HCT116 (cell line): ENCODE data around the gene PRKCA.

Experiments
- EGR1 ChIP-seq: IDR thresholded peaks from 2 replicates; pipeline ENCODE4 v1.6.1; 2012; ENCODE audit warnings: low read depth
- EZH2 ChIP-seq: fragments of 200-600 bp; sonication (generic); IDR thresholded peaks from 2 replicates; pipeline ENCODE4 v1.6.1; 2017; ENCODE audit warnings: antibody characterized with exemption, mixed run types
- FOSL1 ChIP-seq: IDR thresholded peaks from 2 replicates; pipeline ENCODE4 v1.6.1; 2012; ENCODE audit warnings: low read depth
- POLR2A ChIP-seq: IDR thresholded peaks from 2 replicates; pipeline ENCODE4 v1.7.0; 2011; ENCODE audit warnings: borderline replicate concordance; ENCODE audit not compliant: insufficient read depth, insufficient read length; ENCODE audit errors: extremely low read depth
- POLR2AphosphoS5 ChIP-seq: IDR thresholded peaks from 2 replicates; pipeline ENCODE4 v1.6.1; 2011; ENCODE audit warnings: mild to moderate bottlenecking, low read depth, low read length, moderate library complexity
- RAD21 ChIP-seq: IDR thresholded peaks from 2 replicates; pipeline ENCODE4 v1.6.1; 2012; ENCODE audit warnings: low read depth, mild to moderate bottlenecking
- SIN3A ChIP-seq: IDR thresholded peaks from 2 replicates; pipeline ENCODE4 v1.6.1; 2012; ENCODE audit warnings: low read depth
- SP1 ChIP-seq: IDR thresholded peaks from 2 replicates; pipeline ENCODE4 v1.6.1; 2012; ENCODE audit warnings: low read depth
- TCF7L2 ChIP-seq: IDR thresholded peaks from 2 replicates; pipeline ENCODE4 v1.7.0; 2011; ENCODE audit warnings: borderline replicate concordance, inconsistent platforms; ENCODE audit not compliant: insufficient read depth, insufficient read length; ENCODE audit errors: extremely low read depth
- YY1 ChIP-seq: IDR thresholded peaks from 2 replicates; pipeline ENCODE4 v1.6.1; 2011; ENCODE audit warnings: low read length, low read depth, moderate library complexity, mild to moderate bottlenecking; ENCODE audit not compliant: insufficient replicate concordance; ENCODE audit errors: extremely low read depth
- ZFX ChIP-seq: fragments of 450-650 bp; IDR thresholded peaks from 2 replicates; pipeline ENCODE4 v1.6.1; 2017
- TF ChIP-seq, protein P1 (sequence below): IDR thresholded peaks from 2 replicates; pipeline ENCODE4 v1.6.1; 2012
- TF ChIP-seq, protein P2 (sequence below), 3 experiments: fragments of 200-600 bp in 1 of 3; sonication (generic) in 1 of 3; IDR thresholded peaks in 2 of 3; conservative IDR thresholded peaks in 1 of 3; 2 replicates each; pipeline ENCODE4 v1.5.1; 2012 to 2017; ENCODE audit warnings: low read depth in 2 of 3, low read length in 2 of 3, antibody characterized with exemption in 1 of 3, borderline replicate concordance in 1 of 3, control low read depth in 1 of 3, mild to moderate bottlenecking in 1 of 3, mixed read lengths in 1 of 3, mixed run types in 1 of 3, moderate library complexity in 1 of 3; ENCODE audit not compliant: insufficient read depth in 1 of 3
- TF ChIP-seq, protein P3 (sequence below): IDR thresholded peaks from 2 replicates; pipeline ENCODE4 v1.6.1; 2011; ENCODE audit warnings: mild to moderate bottlenecking, low read length, moderate library complexity; ENCODE audit not compliant: insufficient replicate concordance; ENCODE audit errors: extremely low read depth

DNA sequence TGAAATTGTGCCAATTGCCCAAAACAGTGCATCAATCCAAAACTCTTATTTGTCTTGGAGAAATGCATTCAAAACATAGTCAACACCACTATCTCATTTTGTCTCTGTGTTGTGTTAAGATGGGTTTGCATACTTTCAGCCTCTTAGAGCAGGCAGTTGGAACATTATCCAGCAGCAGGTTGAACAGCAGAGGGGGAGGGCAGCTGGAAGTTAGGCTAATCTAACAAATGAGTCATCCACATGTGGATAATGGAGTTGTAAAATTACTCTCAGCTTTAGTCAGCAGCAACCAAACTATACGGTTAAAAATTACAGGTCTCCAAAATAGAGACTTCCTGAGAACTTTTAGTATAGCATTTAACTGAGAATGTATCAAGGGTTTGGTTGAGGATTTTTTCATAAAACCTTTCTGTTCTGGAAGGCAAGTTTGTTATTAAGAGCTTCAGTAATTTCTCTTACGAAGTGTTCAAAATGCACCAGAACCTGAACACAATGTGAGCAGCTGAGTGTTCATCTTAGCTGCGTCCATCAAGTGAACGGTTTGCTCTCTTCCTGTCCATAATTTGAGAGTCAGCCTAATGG, 46.3 kb downstream of the PRKCA start:
- TF ChIP-seq, protein P1, sequence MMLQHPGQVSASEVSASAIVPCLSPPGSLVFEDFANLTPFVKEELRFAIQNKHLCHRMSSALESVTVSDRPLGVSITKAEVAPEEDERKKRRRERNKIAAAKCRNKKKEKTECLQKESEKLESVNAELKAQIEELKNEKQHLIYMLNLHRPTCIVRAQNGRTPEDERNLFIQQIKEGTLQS = no peak
- TF ChIP-seq POLR2AphosphoS5 = no peak
- TF ChIP-seq, protein P2, sequence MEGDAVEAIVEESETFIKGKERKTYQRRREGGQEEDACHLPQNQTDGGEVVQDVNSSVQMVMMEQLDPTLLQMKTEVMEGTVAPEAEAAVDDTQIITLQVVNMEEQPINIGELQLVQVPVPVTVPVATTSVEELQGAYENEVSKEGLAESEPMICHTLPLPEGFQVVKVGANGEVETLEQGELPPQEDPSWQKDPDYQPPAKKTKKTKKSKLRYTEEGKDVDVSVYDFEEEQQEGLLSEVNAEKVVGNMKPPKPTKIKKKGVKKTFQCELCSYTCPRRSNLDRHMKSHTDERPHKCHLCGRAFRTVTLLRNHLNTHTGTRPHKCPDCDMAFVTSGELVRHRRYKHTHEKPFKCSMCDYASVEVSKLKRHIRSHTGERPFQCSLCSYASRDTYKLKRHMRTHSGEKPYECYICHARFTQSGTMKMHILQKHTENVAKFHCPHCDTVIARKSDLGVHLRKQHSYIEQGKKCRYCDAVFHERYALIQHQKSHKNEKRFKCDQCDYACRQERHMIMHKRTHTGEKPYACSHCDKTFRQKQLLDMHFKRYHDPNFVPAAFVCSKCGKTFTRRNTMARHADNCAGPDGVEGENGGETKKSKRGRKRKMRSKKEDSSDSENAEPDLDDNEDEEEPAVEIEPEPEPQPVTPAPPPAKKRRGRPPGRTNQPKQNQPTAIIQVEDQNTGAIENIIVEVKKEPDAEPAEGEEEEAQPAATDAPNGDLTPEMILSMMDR (IDR thresholded peaks at IDR 0.05 in 2 of 3, conservative IDR thresholded peaks at IDR 0.05 in 1 of 3; ENCODE audit: borderline replicate concordance in 1 of 3, insufficient read depth in 1 of 3, low read depth in 2 of 3, low read length in 2 of 3) = no peak
- TF ChIP-seq POLR2A = no peak
- no peak for TF ChIP-seq YY1
- 0 out of 2 replicates have a peak, but pooled peaks have one; percentile 7 for TF ChIP-seq RAD21
- no peak for TF ChIP-seq ZFX
- no peak for TF ChIP-seq SIN3A
- peak; percentile 83 for TF ChIP-seq FOSL1
- no peak for TF ChIP-seq EZH2
- TF ChIP-seq SP1 = 0 out of 2 replicates have a peak, but pooled peaks have one; percentile 30
- TF ChIP-seq, protein P3, sequence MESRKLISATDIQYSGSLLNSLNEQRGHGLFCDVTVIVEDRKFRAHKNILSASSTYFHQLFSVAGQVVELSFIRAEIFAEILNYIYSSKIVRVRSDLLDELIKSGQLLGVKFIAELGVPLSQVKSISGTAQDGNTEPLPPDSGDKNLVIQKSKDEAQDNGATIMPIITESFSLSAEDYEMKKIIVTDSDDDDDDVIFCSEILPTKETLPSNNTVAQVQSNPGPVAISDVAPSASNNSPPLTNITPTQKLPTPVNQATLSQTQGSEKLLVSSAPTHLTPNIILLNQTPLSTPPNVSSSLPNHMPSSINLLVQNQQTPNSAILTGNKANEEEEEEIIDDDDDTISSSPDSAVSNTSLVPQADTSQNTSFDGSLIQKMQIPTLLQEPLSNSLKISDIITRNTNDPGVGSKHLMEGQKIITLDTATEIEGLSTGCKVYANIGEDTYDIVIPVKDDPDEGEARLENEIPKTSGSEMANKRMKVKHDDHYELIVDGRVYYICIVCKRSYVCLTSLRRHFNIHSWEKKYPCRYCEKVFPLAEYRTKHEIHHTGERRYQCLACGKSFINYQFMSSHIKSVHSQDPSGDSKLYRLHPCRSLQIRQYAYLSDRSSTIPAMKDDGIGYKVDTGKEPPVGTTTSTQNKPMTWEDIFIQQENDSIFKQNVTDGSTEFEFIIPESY = no peak
- TF ChIP-seq EGR1 = no peak
- TF ChIP-seq TCF7L2 = no peak
